DOHH2 (cell line): Measurements from ENCODE around the gene SSBP2.

Experiments used
- EZH2phosphoT487 ChIP-seq: fragments of 200-600 bp; sonication (generic); IDR thresholded peaks from 2 replicates; pipeline ENCODE4 v1.6.1; 2017; ENCODE audit warnings: borderline replicate concordance, mild to moderate bottlenecking, antibody characterized with exemption, low read length, moderate library complexity, mixed read lengths
- TF ChIP-seq, protein P1 (sequence below): fragments of 200-600 bp; sonication (generic); IDR thresholded peaks from one replicate; pipeline ENCODE4 v1.5.1; 2014; ENCODE audit warnings: antibody characterized with exemption, mild to moderate bottlenecking, low read depth, low read length; ENCODE audit not compliant: poor library complexity, severe bottlenecking

- no peak for TF ChIP-seq EZH2phosphoT487
- TF ChIP-seq, protein P1, sequence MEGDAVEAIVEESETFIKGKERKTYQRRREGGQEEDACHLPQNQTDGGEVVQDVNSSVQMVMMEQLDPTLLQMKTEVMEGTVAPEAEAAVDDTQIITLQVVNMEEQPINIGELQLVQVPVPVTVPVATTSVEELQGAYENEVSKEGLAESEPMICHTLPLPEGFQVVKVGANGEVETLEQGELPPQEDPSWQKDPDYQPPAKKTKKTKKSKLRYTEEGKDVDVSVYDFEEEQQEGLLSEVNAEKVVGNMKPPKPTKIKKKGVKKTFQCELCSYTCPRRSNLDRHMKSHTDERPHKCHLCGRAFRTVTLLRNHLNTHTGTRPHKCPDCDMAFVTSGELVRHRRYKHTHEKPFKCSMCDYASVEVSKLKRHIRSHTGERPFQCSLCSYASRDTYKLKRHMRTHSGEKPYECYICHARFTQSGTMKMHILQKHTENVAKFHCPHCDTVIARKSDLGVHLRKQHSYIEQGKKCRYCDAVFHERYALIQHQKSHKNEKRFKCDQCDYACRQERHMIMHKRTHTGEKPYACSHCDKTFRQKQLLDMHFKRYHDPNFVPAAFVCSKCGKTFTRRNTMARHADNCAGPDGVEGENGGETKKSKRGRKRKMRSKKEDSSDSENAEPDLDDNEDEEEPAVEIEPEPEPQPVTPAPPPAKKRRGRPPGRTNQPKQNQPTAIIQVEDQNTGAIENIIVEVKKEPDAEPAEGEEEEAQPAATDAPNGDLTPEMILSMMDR = no peak
Measured at GRCh38 chr5:81547001-81547400, 203.9 kb downstream of the SSBP2 start.
